Panc1 (cell line): Measurements from ENCODE around the gene GNAO1. TPM values are rescaled to one million over a fixed set of nuclear protein-coding genes. Genes with fewer than 3 reads are reported as not detected.

ENCODE experiments used
- ATAC-seq: fragments of 200-7000 bp; cut with Tn5 transposase; 2 replicates; pipeline ENCODE4 v1.9.1; 2020; ENCODE audit warnings: mild to moderate bottlenecking, moderate library complexity
- BruUV-seq: library from RNA; stranded (reverse); fragments of 400-500 nt; replicated peaks from 2 replicates; lab custom pipeline; 2021; lab: Mats Ljungman, UMichigan
- CTCF ChIA-PET: fragments of 300-600 bp; sonication (Branson Sonifier 250); formaldehyde crosslinking; loops from one replicate; lab custom pipeline; 2022; ENCODE audit warnings: antibody characterized with exemption; lab: Charles Lee
- POLR2A ChIA-PET: fragments of 300-600 bp; sonication (Branson Sonifier 250); formaldehyde crosslinking; loops from one replicate; lab custom pipeline; 2022; ENCODE audit warnings: antibody characterized with exemption; lab: Charles Lee
- DNase-seq: peaks from one replicate; pipeline ENCODE4 v3.0.0-alpha.2; 2010; ENCODE audit warnings: low read depth, low spot score
- H3K27ac ChIP-seq: 2 replicates; pipeline ENCODE4 v1.5.1; 2011; ENCODE audit warnings: mild to moderate bottlenecking, low read length, inconsistent platforms
- H3K27me3 ChIP-seq: fragments of 200-500 bp; sonication (Bioruptor generic); 2 replicates; pipeline ENCODE4 v1.6.0; 2014; ENCODE audit warnings: low read length, inconsistent platforms; ENCODE audit not compliant: control insufficient read depth, insufficient read depth
- H3K36me3 ChIP-seq: fragments of 200-500 bp; sonication (Bioruptor generic); 2 replicates; pipeline ENCODE4 v1.5.1; 2014; ENCODE audit warnings: inconsistent platforms, mild to moderate bottlenecking, low read length, moderate library complexity; ENCODE audit not compliant: control insufficient read depth, insufficient read depth
- H3K4me1 ChIP-seq: 2 replicates; pipeline ENCODE4 v1.5.1; 2011; ENCODE audit warnings: inconsistent platforms, mild to moderate bottlenecking, low read length, moderate library complexity; ENCODE audit not compliant: control insufficient read depth, insufficient read depth
- H3K4me3 ChIP-seq, 2 experiments: 2 replicates each; pipeline ENCODE4 v1.5.1; 2011 to 2012; ENCODE audit warnings: low read depth in 2 of 2, low read length in 2 of 2, mild to moderate bottlenecking in 2 of 2, inconsistent platforms in 1 of 2, moderate library complexity in 1 of 2
- H3K9me3 ChIP-seq: fragments of 200-500 bp; sonication (Bioruptor generic); 2 replicates; pipeline ENCODE4 v1.5.1; 2014; ENCODE audit warnings: low read depth, mild to moderate bottlenecking, inconsistent platforms, low read length, moderate library complexity; ENCODE audit not compliant: control insufficient read depth, insufficient read depth
- POLR2AphosphoS5 ChIP-seq: IDR thresholded peaks from 2 replicates; pipeline ENCODE4 v1.6.1; 2012; ENCODE audit warnings: mild to moderate bottlenecking, low read depth, low read length, moderate library complexity
- SIN3A ChIP-seq: IDR thresholded peaks from 2 replicates; pipeline ENCODE4 v1.6.1; 2012; ENCODE audit warnings: low read depth, mild to moderate bottlenecking, low read length, moderate library complexity, borderline replicate concordance; ENCODE audit not compliant: insufficient read depth
- TCF7L2 ChIP-seq: IDR thresholded peaks from 2 replicates; pipeline ENCODE4 v1.6.1; 2011; ENCODE audit warnings: mild to moderate bottlenecking, low read depth, low read length, inconsistent platforms
- in situ Hi-C: cut with HindIII; loops from 2 replicates; pipeline ENCODE4 v1.10.0; 2016; ENCODE audit warnings: low sequenced_read_pairs, low pct_unique_long_range_greater_than_20kb
- intact Hi-C: fragments of 100-400 bp; cut with micrococcal nuclease; formaldehyde crosslinking; loops from one replicate; pipeline ENCODE4 v1.10.0; 2022; ENCODE audit not compliant: unreplicated experiment
- total RNA-seq: library from RNA; stranded (reverse); gene quantifications from one replicate; pipeline ENCODE4 v1.2.1, GENCODE V29; 2021; ENCODE audit not compliant: unreplicated experiment
- TF ChIP-seq, protein P1 (sequence below): fragments of 450-650 bp; IDR thresholded peaks from 2 replicates; pipeline ENCODE4 v1.5.1; 2017; ENCODE audit warnings: mild to moderate bottlenecking
- TF ChIP-seq, protein P2 (sequence below), 2 experiments: IDR thresholded peaks; 2 replicates each; pipeline ENCODE4 v1.6.1; 2011 to 2012; ENCODE audit warnings: low read depth in 2 of 2, control low read depth in 1 of 2, low read length in 1 of 2, mild to moderate bottlenecking in 1 of 2, moderate library complexity in 1 of 2; ENCODE audit not compliant: insufficient read depth in 1 of 2

The GNAO1 gene
- total RNA-seq, 1 experiment from 2014 or later: 33.4 TPM

DNA sequence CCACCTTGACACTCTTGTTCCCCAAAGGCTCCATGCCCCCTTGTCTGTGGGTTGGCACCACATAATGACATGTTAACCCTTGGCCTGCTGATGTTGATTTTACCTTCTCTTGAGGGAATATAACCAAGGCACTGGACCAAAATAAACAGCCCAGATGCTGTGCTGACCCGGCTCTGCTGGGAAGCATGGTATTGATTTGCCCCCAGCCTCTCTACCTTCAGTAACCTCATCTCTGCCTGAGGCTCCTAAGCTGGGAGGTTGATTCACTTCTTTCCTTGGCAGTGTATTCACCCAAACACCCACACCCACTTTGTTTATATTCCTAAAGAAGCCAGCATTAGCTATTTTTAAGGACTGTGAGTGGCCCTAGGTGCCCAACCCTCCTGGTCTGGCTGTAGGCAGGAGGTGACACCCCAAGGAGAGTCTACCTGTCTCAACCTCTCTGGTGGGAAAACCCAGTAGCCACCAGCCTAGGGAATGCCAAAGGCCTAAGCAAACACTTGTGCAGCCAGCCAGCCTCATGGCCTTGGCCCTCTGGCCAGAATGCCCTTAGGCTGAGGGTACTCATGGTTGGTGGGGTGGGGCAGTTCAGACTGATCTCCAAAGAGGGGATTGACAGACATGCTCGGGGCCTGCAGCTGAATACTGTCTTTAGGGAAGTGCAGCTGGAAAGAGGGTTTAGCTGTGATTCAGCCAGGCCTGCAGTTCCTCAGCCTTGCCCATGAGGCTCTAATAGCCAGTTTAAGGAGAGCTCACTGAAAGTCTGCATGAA is 42.7 kb downstream of the GNAO1 start:
- H3K36me3 ChIP-seq: no peaks in the 10 kb centered on the region
- DNase-seq (no peak), ATAC-seq (no peak)
- POLR2A ChIA-PET: no interaction called here
- in situ Hi-C loops: no loop called here
- no peaks in the 10 kb centered on the region for H3K27me3 ChIP-seq
- H3K4me1 ChIP-seq: peaks cover 5% of the 10 kb centered on the region
- CTCF ChIA-PET: no interaction called here
- intact Hi-C loops: no loop called here
- H3K27ac ChIP-seq: no peak overlapping the region
- H3K4me3 ChIP-seq: no peak overlapping the region
- no peaks in the 10 kb centered on the region for H3K9me3 ChIP-seq
- TF ChIP-seq SIN3A (no peak), POLR2AphosphoS5 (no peak), TCF7L2 (no peak)
- TF ChIP-seq, protein P1, sequence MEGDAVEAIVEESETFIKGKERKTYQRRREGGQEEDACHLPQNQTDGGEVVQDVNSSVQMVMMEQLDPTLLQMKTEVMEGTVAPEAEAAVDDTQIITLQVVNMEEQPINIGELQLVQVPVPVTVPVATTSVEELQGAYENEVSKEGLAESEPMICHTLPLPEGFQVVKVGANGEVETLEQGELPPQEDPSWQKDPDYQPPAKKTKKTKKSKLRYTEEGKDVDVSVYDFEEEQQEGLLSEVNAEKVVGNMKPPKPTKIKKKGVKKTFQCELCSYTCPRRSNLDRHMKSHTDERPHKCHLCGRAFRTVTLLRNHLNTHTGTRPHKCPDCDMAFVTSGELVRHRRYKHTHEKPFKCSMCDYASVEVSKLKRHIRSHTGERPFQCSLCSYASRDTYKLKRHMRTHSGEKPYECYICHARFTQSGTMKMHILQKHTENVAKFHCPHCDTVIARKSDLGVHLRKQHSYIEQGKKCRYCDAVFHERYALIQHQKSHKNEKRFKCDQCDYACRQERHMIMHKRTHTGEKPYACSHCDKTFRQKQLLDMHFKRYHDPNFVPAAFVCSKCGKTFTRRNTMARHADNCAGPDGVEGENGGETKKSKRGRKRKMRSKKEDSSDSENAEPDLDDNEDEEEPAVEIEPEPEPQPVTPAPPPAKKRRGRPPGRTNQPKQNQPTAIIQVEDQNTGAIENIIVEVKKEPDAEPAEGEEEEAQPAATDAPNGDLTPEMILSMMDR: no peak
- TF ChIP-seq, protein P2, sequence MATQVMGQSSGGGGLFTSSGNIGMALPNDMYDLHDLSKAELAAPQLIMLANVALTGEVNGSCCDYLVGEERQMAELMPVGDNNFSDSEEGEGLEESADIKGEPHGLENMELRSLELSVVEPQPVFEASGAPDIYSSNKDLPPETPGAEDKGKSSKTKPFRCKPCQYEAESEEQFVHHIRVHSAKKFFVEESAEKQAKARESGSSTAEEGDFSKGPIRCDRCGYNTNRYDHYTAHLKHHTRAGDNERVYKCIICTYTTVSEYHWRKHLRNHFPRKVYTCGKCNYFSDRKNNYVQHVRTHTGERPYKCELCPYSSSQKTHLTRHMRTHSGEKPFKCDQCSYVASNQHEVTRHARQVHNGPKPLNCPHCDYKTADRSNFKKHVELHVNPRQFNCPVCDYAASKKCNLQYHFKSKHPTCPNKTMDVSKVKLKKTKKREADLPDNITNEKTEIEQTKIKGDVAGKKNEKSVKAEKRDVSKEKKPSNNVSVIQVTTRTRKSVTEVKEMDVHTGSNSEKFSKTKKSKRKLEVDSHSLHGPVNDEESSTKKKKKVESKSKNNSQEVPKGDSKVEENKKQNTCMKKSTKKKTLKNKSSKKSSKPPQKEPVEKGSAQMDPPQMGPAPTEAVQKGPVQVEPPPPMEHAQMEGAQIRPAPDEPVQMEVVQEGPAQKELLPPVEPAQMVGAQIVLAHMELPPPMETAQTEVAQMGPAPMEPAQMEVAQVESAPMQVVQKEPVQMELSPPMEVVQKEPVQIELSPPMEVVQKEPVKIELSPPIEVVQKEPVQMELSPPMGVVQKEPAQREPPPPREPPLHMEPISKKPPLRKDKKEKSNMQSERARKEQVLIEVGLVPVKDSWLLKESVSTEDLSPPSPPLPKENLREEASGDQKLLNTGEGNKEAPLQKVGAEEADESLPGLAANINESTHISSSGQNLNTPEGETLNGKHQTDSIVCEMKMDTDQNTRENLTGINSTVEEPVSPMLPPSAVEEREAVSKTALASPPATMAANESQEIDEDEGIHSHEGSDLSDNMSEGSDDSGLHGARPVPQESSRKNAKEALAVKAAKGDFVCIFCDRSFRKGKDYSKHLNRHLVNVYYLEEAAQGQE (IDR thresholded peaks at IDR 0.05; ENCODE audit: insufficient read depth in 1 of 2, low read depth in 2 of 2, low read length in 1 of 2): no peak
- no TSS peak for BruUV-seq

DNA sequence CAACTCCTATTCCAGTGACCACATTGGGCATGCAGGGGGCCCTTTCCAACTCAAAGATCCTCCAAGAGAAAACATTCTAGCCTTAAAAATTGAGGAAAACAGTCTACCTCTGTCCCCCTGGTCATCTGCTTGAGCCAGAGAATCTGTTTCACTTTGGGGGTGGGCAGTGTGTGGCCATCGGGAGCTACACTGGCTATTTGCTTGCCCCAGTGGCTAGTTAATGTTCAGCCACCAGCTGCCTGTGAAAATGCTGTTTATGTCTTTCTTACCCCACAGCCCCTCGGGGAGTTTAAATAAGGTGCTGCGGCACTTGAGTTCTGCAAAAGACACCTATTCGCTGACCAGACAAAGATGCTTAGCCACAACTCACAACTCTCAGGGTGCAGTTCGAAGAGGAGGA is 43.4 kb downstream of the GNAO1 start:
- Histone ChIP-seq H3K9me3 (no peaks in the 10 kb centered on the region), H3K4me3 (no peak overlapping the region), H3K36me3 (no peaks in the 10 kb centered on the region), H3K27me3 (no peaks in the 10 kb centered on the region), H3K4me1 (peaks cover 5% of the 10 kb centered on the region), H3K27ac (no peak overlapping the region)
- intact Hi-C loops (no loop called here), in situ Hi-C loops (no loop called here)
- POLR2A ChIA-PET: no interaction called here
- no peak for DNase-seq
- no peak for ATAC-seq
- no TSS peak for BruUV-seq
- TF ChIP-seq TCF7L2 (no peak), POLR2AphosphoS5 (no peak), SIN3A (no peak)
- TF ChIP-seq, protein P1: no peak
- TF ChIP-seq, protein P2 (IDR thresholded peaks at IDR 0.05; ENCODE audit: insufficient read depth in 1 of 2, low read depth in 2 of 2, low read length in 1 of 2): no peak
- CTCF ChIA-PET: no interaction called here
